ENCODE results near the gene UMODL1. TPM values are rescaled to one million over a fixed set of nuclear protein-coding genes. Genes with fewer than 3 reads are reported as not detected.

The UMODL1 gene
- total and polyA plus RNA-seq, 3 donors from 2014 or later = 1.7 to 7.8 (median 6.8) TPM

DNA sequence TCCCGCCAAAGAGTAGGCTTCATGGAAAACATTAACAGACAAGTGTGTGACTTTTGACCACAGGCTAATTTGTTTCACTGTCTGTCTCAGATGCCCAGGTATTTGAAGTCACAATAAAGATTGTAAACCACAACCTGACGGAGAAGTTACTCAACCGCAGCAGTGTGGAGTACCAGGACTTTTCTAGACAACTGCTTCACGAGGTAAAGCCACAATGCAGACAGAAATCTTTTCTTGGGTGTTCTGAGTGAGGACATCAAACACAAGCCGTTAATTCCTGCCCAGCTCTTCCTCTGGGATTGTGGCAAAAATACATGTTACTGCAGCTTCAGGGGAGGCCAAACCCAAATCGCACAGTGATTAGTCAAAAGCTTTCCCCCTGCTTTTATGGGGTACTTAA, 31.0 kb downstream of the UMODL1 start:
- TF ChIP-seq, protein P1, sequence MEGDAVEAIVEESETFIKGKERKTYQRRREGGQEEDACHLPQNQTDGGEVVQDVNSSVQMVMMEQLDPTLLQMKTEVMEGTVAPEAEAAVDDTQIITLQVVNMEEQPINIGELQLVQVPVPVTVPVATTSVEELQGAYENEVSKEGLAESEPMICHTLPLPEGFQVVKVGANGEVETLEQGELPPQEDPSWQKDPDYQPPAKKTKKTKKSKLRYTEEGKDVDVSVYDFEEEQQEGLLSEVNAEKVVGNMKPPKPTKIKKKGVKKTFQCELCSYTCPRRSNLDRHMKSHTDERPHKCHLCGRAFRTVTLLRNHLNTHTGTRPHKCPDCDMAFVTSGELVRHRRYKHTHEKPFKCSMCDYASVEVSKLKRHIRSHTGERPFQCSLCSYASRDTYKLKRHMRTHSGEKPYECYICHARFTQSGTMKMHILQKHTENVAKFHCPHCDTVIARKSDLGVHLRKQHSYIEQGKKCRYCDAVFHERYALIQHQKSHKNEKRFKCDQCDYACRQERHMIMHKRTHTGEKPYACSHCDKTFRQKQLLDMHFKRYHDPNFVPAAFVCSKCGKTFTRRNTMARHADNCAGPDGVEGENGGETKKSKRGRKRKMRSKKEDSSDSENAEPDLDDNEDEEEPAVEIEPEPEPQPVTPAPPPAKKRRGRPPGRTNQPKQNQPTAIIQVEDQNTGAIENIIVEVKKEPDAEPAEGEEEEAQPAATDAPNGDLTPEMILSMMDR (IDR thresholded peaks at IDR 0.05) = no peak
- TF ChIP-seq POLR2A (IDR thresholded peaks at IDR 0.05) = no peak
- H3K36me3 ChIP-seq (ENCODE audit: low read depth, missing control alignments) = no peaks in the 10 kb centered on the region
- intact Hi-C loops (cut with DNase I; ENCODE audit: low total_unique reads) = no loop called here
- H3K4me1 ChIP-seq = no peaks in the 10 kb centered on the region
- no peaks in the 10 kb centered on the region for H3K27me3 ChIP-seq
- no peak overlapping the region for H3K27ac ChIP-seq
- H3K4me3 ChIP-seq = no peak overlapping the region
- no peak for DNase-seq
- no peaks in the 10 kb centered on the region for H3K9me3 ChIP-seq
- 86 to 93% methylated on average over 6 of the region's 6 CpGs for WGBS, 2 donors

DNA sequence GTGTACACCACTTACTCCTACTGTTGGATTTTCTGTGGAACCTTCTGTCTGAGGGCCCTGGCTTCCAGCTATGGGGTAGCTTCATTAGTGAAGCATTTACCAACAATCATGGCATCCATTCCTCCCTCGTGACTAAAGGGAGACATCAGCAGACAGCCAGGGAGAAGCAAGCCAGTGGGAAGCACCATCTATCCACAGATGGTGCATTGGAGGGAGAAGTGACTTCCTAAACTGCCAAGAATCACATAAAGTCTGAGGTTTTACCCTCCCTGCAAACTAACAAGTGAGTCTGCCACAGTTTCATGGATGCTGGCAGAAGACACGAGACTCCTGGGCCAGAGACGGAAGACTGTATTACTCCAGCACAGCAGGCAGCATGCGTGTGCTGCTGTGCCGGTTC, 31.4 kb downstream of the UMODL1 start:
- Histone ChIP-seq H3K4me3 (no peak overlapping the region), H3K36me3 (ENCODE audit: low read depth, missing control alignments) (no peaks in the 10 kb centered on the region), H3K27me3 (no peaks in the 10 kb centered on the region), H3K27ac (no peak overlapping the region), H3K9me3 (no peaks in the 10 kb centered on the region), H3K4me1 (no peaks in the 10 kb centered on the region)
- intact Hi-C loops (cut with DNase I; ENCODE audit: low total_unique reads) = no loop called here
- 78 to 84% methylated on average over 5 of the region's 5 CpGs for WGBS, 2 donors
- DNase-seq = no peak
- TF ChIP-seq POLR2A (IDR thresholded peaks at IDR 0.05) = no peak

DNA sequence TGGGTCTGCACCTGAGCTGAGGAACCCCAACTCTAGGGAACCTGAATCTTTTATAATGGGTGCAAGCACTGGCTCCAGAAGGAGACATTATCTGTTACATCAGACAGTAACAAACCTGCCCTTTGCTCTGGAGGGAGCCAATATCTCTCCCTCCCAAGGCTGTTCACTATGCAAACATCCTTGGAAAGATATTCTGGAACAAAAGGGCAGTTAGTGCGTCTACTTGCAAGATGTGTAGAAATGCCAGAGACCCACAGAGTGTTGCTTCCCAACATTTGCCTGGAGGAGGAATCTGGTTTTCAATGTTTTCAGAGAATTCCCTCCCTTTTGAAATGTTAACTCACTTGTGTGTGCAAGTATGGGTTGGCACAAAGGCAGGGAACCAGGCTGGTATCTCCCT, 31.9 kb downstream of the UMODL1 start:
- H3K27me3 ChIP-seq = no peaks in the 10 kb centered on the region
- no peak overlapping the region for H3K27ac ChIP-seq
- no peaks in the 10 kb centered on the region for H3K9me3 ChIP-seq
- intact Hi-C loops (cut with DNase I; ENCODE audit: low total_unique reads) = no loop called here
- TF ChIP-seq, protein P1 (IDR thresholded peaks at IDR 0.05) = no peak
- no peak for TF ChIP-seq POLR2A (IDR thresholded peaks at IDR 0.05)
- H3K36me3 ChIP-seq (ENCODE audit: low read depth, missing control alignments) = no peaks in the 10 kb centered on the region
- no peak for DNase-seq
- no peak overlapping the region for H3K4me3 ChIP-seq
- 33 to 44% methylated on average over 1 of the region's 1 CpG for WGBS, 2 donors
- H3K4me1 ChIP-seq = no peaks in the 10 kb centered on the region

DNA sequence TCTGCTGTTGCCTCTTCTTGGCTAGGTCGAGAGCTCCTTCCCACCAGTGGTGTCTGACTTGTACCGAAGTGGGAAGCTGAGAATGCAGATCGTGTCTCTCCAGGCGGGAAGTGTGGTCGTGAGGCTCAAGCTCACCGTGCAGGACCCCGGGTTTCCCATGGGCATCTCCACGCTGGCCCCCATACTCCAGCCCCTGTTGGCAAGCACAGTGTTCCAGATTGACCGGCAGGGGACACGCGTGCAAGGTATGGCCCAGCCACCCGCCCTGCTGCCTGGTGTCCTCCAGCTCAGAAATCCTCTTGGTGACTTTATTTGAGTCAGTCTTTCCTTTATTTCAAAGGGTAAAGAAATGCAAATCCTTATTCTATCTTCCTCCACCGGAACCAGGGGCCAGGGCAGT, 32.7 kb downstream of the UMODL1 start:
- 95% methylated on average over 13 of the region's 13 CpGs for WGBS, 2 donors

DNA sequence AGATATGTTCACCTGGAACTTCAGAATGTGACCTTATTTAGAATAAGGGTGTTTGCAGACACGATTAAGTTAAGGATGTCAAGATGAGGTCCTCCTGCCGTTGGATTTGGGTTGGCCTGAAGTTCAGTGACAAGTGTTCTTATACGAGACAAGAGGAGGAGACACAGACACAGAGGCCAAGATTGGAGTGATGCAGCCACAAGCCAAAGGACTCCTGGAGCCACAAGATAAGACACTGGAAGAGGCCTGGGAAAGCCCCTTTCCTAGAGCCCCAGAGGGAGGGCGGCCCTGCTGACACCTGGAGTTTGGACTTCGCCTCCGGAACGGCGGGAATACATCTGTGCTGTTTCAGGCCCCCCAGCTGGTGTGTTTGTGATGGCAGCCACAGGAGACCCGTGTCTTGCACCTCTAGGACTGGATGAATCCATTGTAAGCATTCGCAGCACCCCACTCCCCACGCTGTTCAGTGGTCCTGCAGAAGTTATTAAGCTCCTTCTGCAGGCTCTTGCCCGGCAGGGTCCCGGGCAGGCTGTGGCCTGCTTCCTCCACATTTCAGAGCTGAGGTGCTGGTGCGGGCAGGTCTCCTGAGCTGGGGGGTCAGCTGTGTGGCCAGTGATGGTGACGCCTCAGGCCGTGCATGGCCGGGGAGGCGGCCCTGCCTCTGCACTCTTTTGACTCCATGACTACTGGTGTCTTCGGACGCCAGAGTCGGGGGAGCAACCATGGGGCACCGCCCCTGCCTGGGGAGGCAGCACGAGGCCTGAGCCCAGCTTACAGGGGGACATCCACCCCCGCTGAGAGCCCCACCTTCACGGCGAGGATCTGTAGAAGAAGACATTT, 34.6 kb downstream of the UMODL1 start:
- no peak overlapping the region for H3K4me3 ChIP-seq
- no peak for DNase-seq
- intact Hi-C loops (cut with DNase I; ENCODE audit: low total_unique reads) = no loop called here
- TF ChIP-seq POLR2A (IDR thresholded peaks at IDR 0.05) = no peak
- TF ChIP-seq, protein P1 (IDR thresholded peaks at IDR 0.05) = no peak
- no peaks in the 10 kb centered on the region for H3K9me3 ChIP-seq
- H3K27ac ChIP-seq = no peak overlapping the region
- H3K4me1 ChIP-seq = no peaks in the 10 kb centered on the region
- H3K27me3 ChIP-seq = no peaks in the 10 kb centered on the region
- 87 to 93% methylated on average over 24 to 26 of the region's 26 CpGs for WGBS, 2 donors
- H3K36me3 ChIP-seq (ENCODE audit: low read depth, missing control alignments) = no peaks in the 10 kb centered on the region

More for the DNA sequence above, 32.7 kb downstream of the UMODL1 start:
- no peak for TF ChIP-seq POLR2A (IDR thresholded peaks at IDR 0.05)
- TF ChIP-seq, protein P1 (IDR thresholded peaks at IDR 0.05) = no peak
- H3K36me3 ChIP-seq (ENCODE audit: low read depth, missing control alignments) = no peaks in the 10 kb centered on the region
- no peaks in the 10 kb centered on the region for H3K4me1 ChIP-seq
- no peaks in the 10 kb centered on the region for H3K27me3 ChIP-seq
- no peaks in the 10 kb centered on the region for H3K9me3 ChIP-seq
- no peak overlapping the region for H3K4me3 ChIP-seq
- no peak for DNase-seq
- no peak overlapping the region for H3K27ac ChIP-seq
- intact Hi-C loops (cut with DNase I; ENCODE audit: low total_unique reads) = no loop called here

Measured in testis (tissue), 3 donors.